ENCODE data around the gene MYO19.

MYO19 gene

DNA sequence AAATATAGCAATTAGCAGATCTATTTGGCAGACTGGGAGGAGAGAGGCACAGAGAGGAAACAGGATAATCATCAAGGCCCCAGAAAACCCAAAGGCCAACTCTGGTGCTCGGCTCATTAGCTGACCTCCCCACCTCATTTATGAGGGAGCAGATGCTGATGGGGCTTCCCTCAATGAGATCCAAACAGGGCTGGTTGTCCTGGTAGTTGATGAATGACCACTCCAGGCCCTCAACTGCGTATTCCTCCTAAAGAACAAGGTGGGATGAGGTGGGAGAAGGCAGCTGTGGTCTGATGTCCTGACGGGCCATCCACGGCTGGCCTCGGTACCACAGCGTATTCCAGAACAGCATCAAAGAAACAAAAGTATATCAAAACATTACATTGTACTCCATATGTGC, 27.4 kb downstream of the MYO19 start:
- no peaks in the 10 kb centered on the region for H3K4me1 ChIP-seq (ENCODE audit: control insufficient read depth, insufficient read depth, low read length)
- peaks cover 67% of the 10 kb centered on the region for H3K36me3 ChIP-seq (ENCODE audit: insufficient read depth, low read length)
- no peak overlapping the region for H3K9ac ChIP-seq (ENCODE audit: low read depth, low read length)
- H3K27me3 ChIP-seq (ENCODE audit: control insufficient read depth, insufficient read depth, low read length): no peaks in the 10 kb centered on the region
- no peak overlapping the region for H3K4me3 ChIP-seq (ENCODE audit: low read length)
- no peaks in the 10 kb centered on the region for H3K9me3 ChIP-seq (replicated peaks; ENCODE audit: low read length)
- no peak overlapping the region for H3K4me2 ChIP-seq (ENCODE audit: low read length)

DNA sequence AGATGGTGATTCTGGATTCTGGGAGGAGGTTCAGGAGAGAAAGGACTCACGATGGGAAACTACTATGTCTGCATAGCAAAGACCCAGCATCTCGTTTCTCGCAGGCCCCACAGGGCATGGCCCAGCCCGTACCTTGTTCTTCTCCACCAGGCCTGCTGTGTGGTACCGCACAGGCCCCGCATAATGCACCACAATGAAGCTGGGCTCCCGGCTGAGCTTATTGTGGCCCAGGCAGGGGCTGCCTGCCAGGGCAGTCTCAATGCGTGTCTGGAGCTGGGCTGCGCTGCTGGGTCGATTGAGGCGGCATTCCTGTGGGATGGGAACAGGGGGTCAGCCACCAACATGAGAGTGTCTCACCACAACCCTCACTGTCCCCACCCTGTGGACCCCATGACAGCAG, 27.8 kb downstream of the MYO19 start:
- H3K4me2 ChIP-seq (ENCODE audit: low read length): no peak overlapping the region
- H3K9ac ChIP-seq (ENCODE audit: low read depth, low read length): no peak overlapping the region
- no peak overlapping the region for H3K4me3 ChIP-seq (ENCODE audit: low read length)
- H3K4me1 ChIP-seq (ENCODE audit: control insufficient read depth, insufficient read depth, low read length): no peaks in the 10 kb centered on the region
- H3K27me3 ChIP-seq (ENCODE audit: control insufficient read depth, insufficient read depth, low read length): no peaks in the 10 kb centered on the region
- peaks cover 69% of the 10 kb centered on the region for H3K36me3 ChIP-seq (ENCODE audit: insufficient read depth, low read length)
- no peaks in the 10 kb centered on the region for H3K9me3 ChIP-seq (replicated peaks; ENCODE audit: low read length)

DNA sequence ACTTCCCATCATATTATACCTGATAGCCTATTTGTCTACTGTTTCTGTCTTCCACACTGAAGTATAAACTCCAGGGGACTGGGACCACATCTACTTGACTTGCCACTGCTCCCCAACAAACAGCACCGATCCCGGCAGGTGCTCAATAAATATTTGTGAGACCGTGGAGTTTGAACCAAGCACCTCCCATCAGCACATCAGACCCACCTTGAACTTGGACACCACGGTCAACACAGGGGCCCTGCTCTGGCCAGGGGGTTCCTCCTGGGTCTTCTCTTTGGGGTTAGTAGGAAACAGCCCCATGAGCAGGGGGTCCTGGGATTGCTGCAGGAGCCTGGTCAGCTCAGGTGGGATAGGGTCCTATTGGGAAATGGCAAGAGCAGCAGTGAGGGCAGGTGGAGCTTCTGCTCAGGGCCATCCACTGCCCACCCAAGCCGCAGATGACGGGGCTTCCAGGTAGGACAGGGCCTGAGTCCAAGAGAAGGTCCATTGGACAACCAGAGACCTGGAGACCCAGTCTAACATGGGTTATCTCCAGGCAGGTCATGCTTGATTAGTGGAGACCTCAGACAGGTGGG, 28.3 kb downstream of the MYO19 start:
- Histone ChIP-seq H3K27me3 (ENCODE audit: control insufficient read depth, insufficient read depth, low read length) (no peaks in the 10 kb centered on the region), H3K36me3 (ENCODE audit: insufficient read depth, low read length) (peaks cover 68% of the 10 kb centered on the region), H3K9ac (ENCODE audit: low read depth, low read length) (no peak overlapping the region)

DNA sequence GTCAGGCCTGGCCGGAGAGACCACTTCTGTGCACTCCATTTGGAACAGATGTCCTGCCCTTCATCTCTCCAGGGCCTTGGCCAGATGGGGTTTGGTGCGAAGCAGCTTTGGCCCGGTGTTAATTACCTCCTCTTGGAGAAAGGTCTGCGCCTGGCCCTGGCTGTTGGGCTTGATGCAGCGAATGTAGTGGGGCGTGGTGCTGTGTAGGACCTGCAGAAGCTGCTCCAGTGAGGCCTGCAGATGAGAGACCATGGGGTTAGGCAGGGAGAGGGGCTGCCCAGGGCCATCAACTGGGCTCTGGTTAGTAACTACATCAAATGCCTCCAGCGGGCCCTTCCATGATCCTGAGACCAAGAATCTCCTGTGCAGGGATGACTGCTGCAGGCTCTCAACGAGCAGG, 29.5 kb downstream of the MYO19 start:
- H3K27me3 ChIP-seq (ENCODE audit: control insufficient read depth, insufficient read depth, low read length): no peaks in the 10 kb centered on the region
- H3K4me1 ChIP-seq (ENCODE audit: control insufficient read depth, insufficient read depth, low read length): no peaks in the 10 kb centered on the region
- H3K9me3 ChIP-seq (replicated peaks; ENCODE audit: low read length): no peaks in the 10 kb centered on the region
- H3K9ac ChIP-seq (ENCODE audit: low read depth, low read length): no peak overlapping the region
- peaks cover 67% of the 10 kb centered on the region for H3K36me3 ChIP-seq (ENCODE audit: insufficient read depth, low read length)
- H3K4me2 ChIP-seq (ENCODE audit: low read length): no peak overlapping the region
- no peak overlapping the region for H3K4me3 ChIP-seq (ENCODE audit: low read length)

More for the DNA sequence above, 28.3 kb downstream of the MYO19 start:
- Histone ChIP-seq H3K4me1 (ENCODE audit: control insufficient read depth, insufficient read depth, low read length) (no peaks in the 10 kb centered on the region), H3K4me2 (ENCODE audit: low read length) (no peak overlapping the region), H3K4me3 (ENCODE audit: low read length) (no peak overlapping the region), H3K9me3 (replicated peaks; ENCODE audit: low read length) (no peaks in the 10 kb centered on the region)

DNA sequence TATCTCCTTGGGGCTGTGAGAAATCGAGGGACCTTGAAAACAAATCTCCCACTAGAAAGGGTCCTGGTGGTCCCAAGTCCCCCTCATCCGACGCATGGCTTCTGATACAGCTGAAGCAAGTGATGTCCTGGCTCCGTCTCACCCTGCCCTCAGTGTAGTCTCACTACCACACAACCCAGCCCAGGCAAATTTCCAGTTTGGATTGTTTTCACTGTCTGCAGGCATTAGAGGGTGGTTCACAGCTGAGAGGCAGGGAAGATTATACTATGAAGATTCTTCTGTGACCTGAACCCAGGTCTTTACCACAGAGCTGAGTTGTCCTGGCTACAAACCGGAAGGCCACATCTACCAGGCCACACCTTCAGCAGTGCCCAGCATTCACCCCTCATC, 30.5 kb downstream of the MYO19 start:
- Histone ChIP-seq H3K9ac (ENCODE audit: low read depth, low read length) (no peak overlapping the region), H3K4me2 (ENCODE audit: low read length) (no peak overlapping the region), H3K4me3 (ENCODE audit: low read length) (no peak overlapping the region), H3K36me3 (ENCODE audit: insufficient read depth, low read length) (peaks cover 60% of the 10 kb centered on the region), H3K9me3 (replicated peaks; ENCODE audit: low read length) (no peaks in the 10 kb centered on the region), H3K27me3 (ENCODE audit: control insufficient read depth, insufficient read depth, low read length) (no peaks in the 10 kb centered on the region), H3K4me1 (ENCODE audit: control insufficient read depth, insufficient read depth, low read length) (no peaks in the 10 kb centered on the region)

DNA sequence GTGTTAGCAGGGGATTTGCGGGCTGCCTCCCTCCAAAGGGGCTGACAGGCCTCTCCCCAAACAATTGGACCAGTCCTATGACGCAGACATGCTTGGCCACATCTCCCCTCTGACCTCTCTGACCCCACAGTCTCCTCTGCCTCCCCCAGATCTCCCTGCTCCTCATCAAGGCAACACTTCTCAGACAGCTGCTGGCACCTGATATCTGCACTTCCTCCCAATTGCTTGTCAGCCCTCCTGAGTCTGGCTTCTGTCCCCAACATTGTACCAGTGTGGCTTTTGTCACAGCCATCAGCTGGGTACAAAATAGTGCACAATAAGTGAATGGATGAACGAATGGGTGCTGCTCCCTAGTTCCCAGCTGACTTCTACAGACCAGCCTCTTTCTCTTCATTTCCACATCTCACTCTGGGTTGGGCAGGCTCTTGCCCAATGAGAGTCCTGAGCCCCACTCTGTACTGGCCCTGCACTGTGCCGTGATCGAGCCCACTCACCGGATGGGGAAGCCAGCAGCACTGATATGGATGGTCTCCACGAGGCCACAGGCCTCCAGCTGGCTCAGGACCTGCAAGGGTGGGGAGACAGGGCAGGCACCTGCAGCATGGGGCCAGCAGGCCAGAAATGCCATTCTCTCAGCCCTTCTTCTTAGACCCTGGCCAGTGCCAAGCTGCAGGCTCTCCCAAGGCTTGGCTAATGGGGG, 31.1 kb downstream of the MYO19 start:
- H3K27me3 ChIP-seq (ENCODE audit: control insufficient read depth, insufficient read depth, low read length): no peaks in the 10 kb centered on the region
- peaks cover 65% of the 10 kb centered on the region for H3K36me3 ChIP-seq (ENCODE audit: insufficient read depth, low read length)
- H3K4me2 ChIP-seq (ENCODE audit: low read length): no peak overlapping the region
- no peak overlapping the region for H3K9ac ChIP-seq (ENCODE audit: low read depth, low read length)
- no peak overlapping the region for H3K4me3 ChIP-seq (ENCODE audit: low read length)
- no peaks in the 10 kb centered on the region for H3K4me1 ChIP-seq (ENCODE audit: control insufficient read depth, insufficient read depth, low read length)
- no peaks in the 10 kb centered on the region for H3K9me3 ChIP-seq (replicated peaks; ENCODE audit: low read length)

DNA sequence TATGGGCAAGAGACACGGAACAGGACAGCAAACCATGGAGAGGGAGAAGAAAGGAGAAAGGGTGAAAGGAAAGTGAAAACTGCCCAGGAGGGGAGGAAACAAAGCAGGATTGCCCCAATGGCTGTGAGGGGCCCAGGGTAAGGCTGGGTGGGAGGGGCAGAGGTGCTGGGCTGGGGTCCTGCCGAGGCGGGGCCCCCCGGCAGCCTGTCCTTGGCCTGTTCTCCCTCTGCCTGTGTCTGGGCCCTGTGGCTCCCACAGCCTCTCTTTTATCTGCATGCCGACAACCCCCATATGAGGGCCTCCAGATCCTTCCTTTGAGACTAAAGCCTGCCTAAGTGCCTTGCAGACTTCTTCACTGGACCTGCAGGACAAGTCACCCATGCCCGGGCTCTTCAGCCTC, 32.7 kb downstream of the MYO19 start:
- Histone ChIP-seq H3K9ac (ENCODE audit: low read depth, low read length) (no peak overlapping the region), H3K9me3 (replicated peaks; ENCODE audit: low read length) (no peaks in the 10 kb centered on the region), H3K27me3 (ENCODE audit: control insufficient read depth, insufficient read depth, low read length) (no peaks in the 10 kb centered on the region), H3K4me3 (ENCODE audit: low read length) (no peak overlapping the region), H3K4me1 (ENCODE audit: control insufficient read depth, insufficient read depth, low read length) (no peaks in the 10 kb centered on the region), H3K4me2 (ENCODE audit: low read length) (no peak overlapping the region), H3K36me3 (ENCODE audit: insufficient read depth, low read length) (peaks cover 69% of the 10 kb centered on the region)

DNA sequence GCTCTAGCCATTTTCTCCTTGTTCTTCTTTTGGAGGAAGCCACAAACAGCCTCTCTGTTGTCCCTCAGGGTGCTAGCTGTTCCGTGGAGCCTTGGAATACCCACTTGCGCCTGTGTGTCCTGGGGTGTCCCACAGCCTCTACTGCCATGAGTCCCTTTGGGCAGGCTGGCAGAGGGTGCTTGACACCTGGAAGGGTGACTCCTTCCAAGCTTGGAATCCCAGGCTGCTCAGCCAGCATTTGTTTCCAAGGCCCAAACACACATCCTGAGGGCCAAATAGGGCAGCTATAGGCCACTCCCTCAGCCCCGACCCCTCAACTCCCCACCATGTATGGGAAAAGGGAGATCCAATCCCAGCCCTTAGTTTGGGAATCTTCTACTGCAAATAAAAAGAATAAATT, 33.3 kb downstream of the MYO19 start:
- peaks cover 5% of the 10 kb centered on the region for H3K4me1 ChIP-seq (ENCODE audit: control insufficient read depth, insufficient read depth, low read length)
- no peak overlapping the region for H3K9ac ChIP-seq (ENCODE audit: low read depth, low read length)
- H3K4me2 ChIP-seq (ENCODE audit: low read length): no peak overlapping the region
- H3K36me3 ChIP-seq (ENCODE audit: insufficient read depth, low read length): peaks cover 69% of the 10 kb centered on the region
- no peaks in the 10 kb centered on the region for H3K9me3 ChIP-seq (replicated peaks; ENCODE audit: low read length)
- H3K4me3 ChIP-seq (ENCODE audit: low read length): no peak overlapping the region
- H3K27me3 ChIP-seq (ENCODE audit: control insufficient read depth, insufficient read depth, low read length): no peaks in the 10 kb centered on the region

DNA sequence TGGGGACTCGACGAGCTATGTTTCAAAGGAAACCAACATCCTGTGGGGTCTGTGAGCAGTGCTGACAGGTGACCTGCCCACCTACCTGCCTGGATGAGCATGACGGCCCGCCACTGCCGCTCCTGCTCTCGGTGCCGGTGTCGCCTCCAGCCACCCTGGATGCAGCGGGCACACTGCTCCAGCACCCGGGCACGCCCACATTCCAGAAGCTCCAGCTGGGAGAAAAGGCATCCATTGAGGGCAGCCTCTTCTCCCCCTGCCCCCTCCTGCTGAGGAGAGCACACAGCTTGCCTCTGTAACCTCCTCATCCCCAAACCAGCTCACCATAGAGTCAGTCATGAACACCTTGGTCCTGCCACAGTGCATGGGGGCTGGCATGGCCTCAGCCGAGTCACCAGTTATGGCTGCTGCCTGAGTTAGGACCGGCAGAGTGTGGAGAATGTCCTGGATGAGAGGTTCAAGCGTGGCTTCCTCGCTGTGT, 33.9 kb downstream of the MYO19 start:
- no peaks in the 10 kb centered on the region for H3K9me3 ChIP-seq (replicated peaks; ENCODE audit: low read length)
- no peaks in the 10 kb centered on the region for H3K27me3 ChIP-seq (ENCODE audit: control insufficient read depth, insufficient read depth, low read length)
- peaks cover 5% of the 10 kb centered on the region for H3K4me1 ChIP-seq (ENCODE audit: control insufficient read depth, insufficient read depth, low read length)
- H3K4me2 ChIP-seq (ENCODE audit: low read length): no peak overlapping the region
- H3K36me3 ChIP-seq (ENCODE audit: insufficient read depth, low read length): peaks cover 69% of the 10 kb centered on the region
- no peak overlapping the region for H3K4me3 ChIP-seq (ENCODE audit: low read length)
- no peak overlapping the region for H3K9ac ChIP-seq (ENCODE audit: low read depth, low read length)

DNA sequence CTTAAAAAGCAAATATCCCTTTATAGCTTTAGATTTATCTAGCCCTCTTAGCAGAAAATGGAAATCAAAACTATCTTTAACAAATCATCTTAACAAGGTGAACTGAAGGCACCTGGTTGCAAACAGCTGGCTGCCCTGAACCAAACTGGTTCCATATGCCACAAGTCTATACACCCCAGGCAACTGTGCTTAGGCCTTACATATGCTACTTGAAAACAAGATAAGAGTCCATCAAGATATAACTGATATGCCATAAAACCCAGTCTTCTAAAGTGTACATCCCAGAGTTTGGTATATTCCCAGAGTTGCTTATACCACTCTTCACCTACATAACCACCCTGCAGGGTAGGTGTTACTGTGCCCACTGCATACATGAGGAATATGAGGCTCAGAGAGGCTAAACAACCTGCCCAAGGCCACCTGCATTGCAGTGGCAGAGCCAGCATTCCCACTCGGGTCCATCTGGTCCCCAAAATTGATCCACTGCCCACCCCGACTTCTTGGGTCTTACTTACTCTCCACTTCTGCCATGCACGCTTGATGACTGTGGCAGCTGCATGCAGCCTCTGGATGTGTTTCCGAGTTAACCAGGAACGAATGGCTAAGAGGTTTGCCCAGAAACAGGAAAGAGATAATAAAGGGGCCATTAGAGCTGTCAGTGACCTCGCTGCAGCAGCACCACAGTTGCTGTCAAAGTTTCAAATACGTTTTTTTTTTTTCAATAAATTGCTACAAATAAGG, 35.9 kb downstream of the MYO19 start:
- H3K9me3 ChIP-seq (replicated peaks; ENCODE audit: low read length): no peaks in the 10 kb centered on the region
- H3K4me2 ChIP-seq (ENCODE audit: low read length): no peak overlapping the region
- no peak overlapping the region for H3K9ac ChIP-seq (ENCODE audit: low read depth, low read length)
- no peak overlapping the region for H3K4me3 ChIP-seq (ENCODE audit: low read length)
- H3K27me3 ChIP-seq (ENCODE audit: control insufficient read depth, insufficient read depth, low read length): no peaks in the 10 kb centered on the region
- H3K4me1 ChIP-seq (ENCODE audit: control insufficient read depth, insufficient read depth, low read length): peaks cover 5% of the 10 kb centered on the region
- peaks cover 70% of the 10 kb centered on the region for H3K36me3 ChIP-seq (ENCODE audit: insufficient read depth, low read length)

DNA sequence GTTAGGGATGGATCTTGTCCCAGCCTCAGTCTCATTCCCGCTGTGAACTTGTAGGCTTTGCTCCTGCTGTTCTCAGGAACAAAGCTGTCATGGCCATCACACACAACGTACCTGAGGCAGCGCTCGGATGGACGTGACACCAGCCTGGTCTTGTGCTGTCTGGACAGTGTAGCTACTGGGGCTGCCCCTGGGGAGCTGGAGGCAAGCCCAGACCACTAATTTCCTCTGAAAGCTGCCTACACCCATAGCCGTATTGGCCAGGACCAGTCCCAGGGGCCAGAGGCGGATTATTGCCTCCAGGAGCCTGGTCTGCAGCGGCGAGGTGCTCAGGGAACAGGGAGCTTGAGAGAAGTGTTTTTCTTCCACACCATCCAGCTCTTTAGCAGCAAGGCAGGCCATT, 36.5 kb downstream of the MYO19 start:
- peaks cover 73% of the 10 kb centered on the region for H3K36me3 ChIP-seq (ENCODE audit: insufficient read depth, low read length)
- H3K4me2 ChIP-seq (ENCODE audit: low read length): no peak overlapping the region
- no peak overlapping the region for H3K9ac ChIP-seq (ENCODE audit: low read depth, low read length)
- H3K27me3 ChIP-seq (ENCODE audit: control insufficient read depth, insufficient read depth, low read length): no peaks in the 10 kb centered on the region
- H3K4me3 ChIP-seq (ENCODE audit: low read length): no peak overlapping the region
- H3K9me3 ChIP-seq (replicated peaks; ENCODE audit: low read length): no peaks in the 10 kb centered on the region
- H3K4me1 ChIP-seq (ENCODE audit: control insufficient read depth, insufficient read depth, low read length): peaks cover 5% of the 10 kb centered on the region

Measured in skeletal muscle satellite cell (primary cell).